HepG2 (cell line): Measurements from ENCODE around the gene CDKN1A. TPM values are rescaled to one million over a fixed set of nuclear protein-coding genes. Genes with fewer than 3 reads are reported as not detected.
A peak's percentile ranks its signal among the peaks of the same experiment; 100 is the strongest.

Source experiments
- ARNT2 ChIP-seq: sonication (generic); formaldehyde crosslinking; IDR thresholded peaks from 2 replicates; pipeline ENCODE4 v1.8.0; 2022; ENCODE audit warnings: mild to moderate bottlenecking, low read depth, missing genetic modification reagents, moderate library complexity
- DR1 ChIP-seq: sonication (generic); formaldehyde crosslinking; IDR thresholded peaks from 2 replicates; pipeline ENCODE4 v1.8.0; 2021; ENCODE audit warnings: mild to moderate bottlenecking, missing genetic modification reagents, inconsistent platforms
- SOX13 ChIP-seq, 3 experiments: fragments of 450-650 bp in 1 of 3; sonication (generic) in 1 of 3; formaldehyde crosslinking in 1 of 3; IDR thresholded peaks in 2 of 3; conservative IDR thresholded peaks in 1 of 3; 2 replicates each; pipeline versions ENCODE4 v1.5.0 to v1.6.1; 2016 to 2020; ENCODE audit warnings: antibody characterized with exemption in 1 of 3, mild to moderate bottlenecking in 1 of 3, missing compliant biosample characterization in 1 of 3, missing genetic modification reagents in 1 of 3, moderate library complexity in 1 of 3
- SP4 ChIP-seq: sonication (generic); formaldehyde crosslinking; IDR thresholded peaks from 2 replicates; pipeline ENCODE4 v1.8.1; 2023; ENCODE audit warnings: mild to moderate bottlenecking, missing genetic modification reagents
- SSRP1 ChIP-seq: IDR thresholded peaks from 2 replicates; pipeline ENCODE4 v1.6.1; 2016; ENCODE audit warnings: control low read depth
- TOE1 ChIP-seq: sonication (generic); formaldehyde crosslinking; IDR thresholded peaks from 2 replicates; pipeline ENCODE4 v1.4.0; 2020; ENCODE audit warnings: mild to moderate bottlenecking, missing genetic modification reagents
- ZMYM3 ChIP-seq: sonication (generic); formaldehyde crosslinking; IDR thresholded peaks from 2 replicates; pipeline ENCODE4 v1.5.1; 2020; ENCODE audit warnings: mild to moderate bottlenecking, missing genetic modification reagents
- ZNF354B ChIP-seq: sonication (generic); formaldehyde crosslinking; IDR thresholded peaks from 2 replicates; pipeline ENCODE4 v1.8.0; 2022; ENCODE audit warnings: mild to moderate bottlenecking, missing genetic modification reagents
- ZNF672 ChIP-seq: sonication (generic); formaldehyde crosslinking; IDR thresholded peaks from 2 replicates; pipeline ENCODE4 v1.8.1; 2022; ENCODE audit warnings: missing genetic modification reagents
- ZNF777 ChIP-seq: sonication (generic); formaldehyde crosslinking; IDR thresholded peaks from 2 replicates; pipeline ENCODE4 v1.4.0; 2020; ENCODE audit warnings: missing genetic modification reagents
- ZNF891 ChIP-seq: sonication (generic); formaldehyde crosslinking; IDR thresholded peaks from 2 replicates; pipeline ENCODE4 v1.5.0; 2020; ENCODE audit warnings: mild to moderate bottlenecking, missing genetic modification reagents
- polyA plus RNA-seq, 8 experiments: library from polyadenylated mRNA; depleted of rRNA in 3 of 8; stranded (reverse) in 7 of 8; unstranded in 1 of 8; fragments of >200 nt; fragmentation: Illumina TruSeq in 4 of 8; extraction: Trizol in 4 of 8; gene quantifications; 2 replicates each; pipeline versions ENCODE4 v1.2.1 to v1.2.3, GENCODE V29; 2011 to 2016; ENCODE audit warnings: low read depth in 4 of 8, missing spikeins in 1 of 8, mixed read lengths in 1 of 8; ENCODE audit not compliant: insufficient read depth in 1 of 8
- total RNA-seq, 5 experiments: library from RNA; depleted of rRNA; stranded (reverse); fragments of >200 nt; fragmentation: Illumina TruSeq; extraction: Trizol; gene quantifications; 2 replicates each; pipeline ENCODE4 v1.2.3, GENCODE V29; 2016; ENCODE audit warnings: low read depth in 1 of 5
- TF ChIP-seq, protein P1 (sequence below): sonication (generic); formaldehyde crosslinking; IDR thresholded peaks from 2 replicates; pipeline ENCODE4 v1.4.0; 2020; ENCODE audit warnings: missing genetic modification reagents
- TF ChIP-seq, protein P2 (sequence below): sonication (generic); formaldehyde crosslinking; IDR thresholded peaks from 2 replicates; pipeline ENCODE4 v1.4.0; 2020; ENCODE audit warnings: missing genetic modification reagents
- TF ChIP-seq, protein P3 (sequence below): sonication (generic); formaldehyde crosslinking; conservative IDR thresholded peaks from 2 replicates; pipeline ENCODE4 v1.8.1; 2023; ENCODE audit warnings: missing genetic modification reagents
- TF ChIP-seq, protein P4 (sequence below): sonication (generic); formaldehyde crosslinking; IDR thresholded peaks from 2 replicates; pipeline ENCODE4 v1.8.0; 2022; ENCODE audit warnings: mild to moderate bottlenecking, missing genetic modification reagents, moderate library complexity
- TF ChIP-seq, protein P5 (sequence below): sonication (generic); formaldehyde crosslinking; IDR thresholded peaks from 2 replicates; pipeline ENCODE4 v1.4.0; 2020; ENCODE audit warnings: missing genetic modification reagents
- TF ChIP-seq, protein P6 (sequence below), 2 experiments: IDR thresholded peaks; 2 replicates each; pipeline ENCODE4 v1.6.1; 2011 to 2012; ENCODE audit warnings: low read length in 2 of 2, borderline replicate concordance in 1 of 2, low read depth in 1 of 2, mild to moderate bottlenecking in 1 of 2, moderate library complexity in 1 of 2

CDKN1A gene
- total and polyA plus RNA-seq, 2 of the 13 experiments (the other 11 are each of a cell fraction or from before 2014, with no cell fraction given): 60.7 to 92.1 TPM

DNA sequence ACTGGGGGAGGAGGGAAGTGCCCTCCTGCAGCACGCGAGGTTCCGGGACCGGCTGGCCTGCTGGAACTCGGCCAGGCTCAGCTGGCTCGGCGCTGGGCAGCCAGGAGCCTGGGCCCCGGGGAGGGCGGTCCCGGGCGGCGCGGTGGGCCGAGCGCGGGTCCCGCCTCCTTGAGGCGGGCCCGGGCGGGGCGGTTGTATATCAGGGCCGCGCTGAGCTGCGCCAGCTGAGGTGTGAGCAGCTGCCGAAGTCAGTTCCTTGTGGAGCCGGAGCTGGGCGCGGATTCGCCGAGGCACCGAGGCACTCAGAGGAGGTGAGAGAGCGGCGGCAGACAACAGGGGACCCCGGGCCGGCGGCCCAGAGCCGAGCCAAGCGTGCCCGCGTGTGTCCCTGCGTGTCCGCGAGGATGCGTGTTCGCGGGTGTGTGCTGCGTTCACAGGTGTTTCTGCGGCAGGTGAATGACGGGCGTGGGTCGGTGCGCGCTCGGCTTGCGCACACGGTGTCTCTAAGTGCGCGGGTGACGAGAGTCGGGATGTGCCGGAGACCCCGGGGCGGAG is at the start of gene CDKN1A (continued):
- TF ChIP-seq, protein P1, sequence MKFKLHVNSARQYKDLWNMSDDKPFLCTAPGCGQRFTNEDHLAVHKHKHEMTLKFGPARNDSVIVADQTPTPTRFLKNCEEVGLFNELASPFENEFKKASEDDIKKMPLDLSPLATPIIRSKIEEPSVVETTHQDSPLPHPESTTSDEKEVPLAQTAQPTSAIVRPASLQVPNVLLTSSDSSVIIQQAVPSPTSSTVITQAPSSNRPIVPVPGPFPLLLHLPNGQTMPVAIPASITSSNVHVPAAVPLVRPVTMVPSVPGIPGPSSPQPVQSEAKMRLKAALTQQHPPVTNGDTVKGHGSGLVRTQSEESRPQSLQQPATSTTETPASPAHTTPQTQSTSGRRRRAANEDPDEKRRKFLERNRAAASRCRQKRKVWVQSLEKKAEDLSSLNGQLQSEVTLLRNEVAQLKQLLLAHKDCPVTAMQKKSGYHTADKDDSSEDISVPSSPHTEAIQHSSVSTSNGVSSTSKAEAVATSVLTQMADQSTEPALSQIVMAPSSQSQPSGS (CRISPR knock-in tag): peak; percentile 75
- TF ChIP-seq TOE1 (CRISPR knock-in tag) (peak; percentile 25; the same call in 1 of the 2 replicates), ZNF354B (0 out of 2 replicates have a peak, but pooled peaks have one; percentile 70), ZNF777 (CRISPR knock-in tag) (peak; percentile 63; the same call in 1 of the 2 replicates), ZNF672 (peak; percentile 97), SP4 (peak; percentile 82), ZNF891 (CRISPR knock-in tag) (peak; percentile 90), DR1 (CRISPR knock-in tag) (peak; percentile 99), ARNT2 (CRISPR knock-in tag) (peak; percentile 96), ZMYM3 (CRISPR knock-in tag) (0 out of 2 replicates have a peak, but pooled peaks have one; percentile 5), SSRP1 (CRISPR knock-in tag) (no peak; the same call in 1 of the 2 replicates), SOX13 (IDR thresholded peaks at IDR 0.05) (peak; percentile 16; the same call in 1 of the 2 replicates), SOX13 (CRISPR knock-in tag; conservative IDR thresholded peaks at IDR 0.05 in 1 of 2, IDR thresholded peaks at IDR 0.05 in 1 of 2) (peak in 1 of 2 experiments; percentile 61; a peak in 1 of 4 replicates)
- TF ChIP-seq, protein P2, sequence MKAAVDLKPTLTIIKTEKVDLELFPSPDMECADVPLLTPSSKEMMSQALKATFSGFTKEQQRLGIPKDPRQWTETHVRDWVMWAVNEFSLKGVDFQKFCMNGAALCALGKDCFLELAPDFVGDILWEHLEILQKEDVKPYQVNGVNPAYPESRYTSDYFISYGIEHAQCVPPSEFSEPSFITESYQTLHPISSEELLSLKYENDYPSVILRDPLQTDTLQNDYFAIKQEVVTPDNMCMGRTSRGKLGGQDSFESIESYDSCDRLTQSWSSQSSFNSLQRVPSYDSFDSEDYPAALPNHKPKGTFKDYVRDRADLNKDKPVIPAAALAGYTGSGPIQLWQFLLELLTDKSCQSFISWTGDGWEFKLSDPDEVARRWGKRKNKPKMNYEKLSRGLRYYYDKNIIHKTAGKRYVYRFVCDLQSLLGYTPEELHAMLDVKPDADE (CRISPR knock-in tag): peak; percentile 83
- TF ChIP-seq, protein P3, sequence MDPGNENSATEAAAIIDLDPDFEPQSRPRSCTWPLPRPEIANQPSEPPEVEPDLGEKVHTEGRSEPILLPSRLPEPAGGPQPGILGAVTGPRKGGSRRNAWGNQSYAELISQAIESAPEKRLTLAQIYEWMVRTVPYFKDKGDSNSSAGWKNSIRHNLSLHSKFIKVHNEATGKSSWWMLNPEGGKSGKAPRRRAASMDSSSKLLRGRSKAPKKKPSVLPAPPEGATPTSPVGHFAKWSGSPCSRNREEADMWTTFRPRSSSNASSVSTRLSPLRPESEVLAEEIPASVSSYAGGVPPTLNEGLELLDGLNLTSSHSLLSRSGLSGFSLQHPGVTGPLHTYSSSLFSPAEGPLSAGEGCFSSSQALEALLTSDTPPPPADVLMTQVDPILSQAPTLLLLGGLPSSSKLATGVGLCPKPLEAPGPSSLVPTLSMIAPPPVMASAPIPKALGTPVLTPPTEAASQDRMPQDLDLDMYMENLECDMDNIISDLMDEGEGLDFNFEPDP: 0 out of 2 replicates have a peak, but pooled peaks have one; percentile 87
- TF ChIP-seq, protein P4, sequence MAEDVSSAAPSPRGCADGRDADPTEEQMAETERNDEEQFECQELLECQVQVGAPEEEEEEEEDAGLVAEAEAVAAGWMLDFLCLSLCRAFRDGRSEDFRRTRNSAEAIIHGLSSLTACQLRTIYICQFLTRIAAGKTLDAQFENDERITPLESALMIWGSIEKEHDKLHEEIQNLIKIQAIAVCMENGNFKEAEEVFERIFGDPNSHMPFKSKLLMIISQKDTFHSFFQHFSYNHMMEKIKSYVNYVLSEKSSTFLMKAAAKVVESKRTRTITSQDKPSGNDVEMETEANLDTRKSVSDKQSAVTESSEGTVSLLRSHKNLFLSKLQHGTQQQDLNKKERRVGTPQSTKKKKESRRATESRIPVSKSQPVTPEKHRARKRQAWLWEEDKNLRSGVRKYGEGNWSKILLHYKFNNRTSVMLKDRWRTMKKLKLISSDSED (CRISPR knock-in tag): 0 out of 2 replicates have a peak, but pooled peaks have one; percentile 37
- TF ChIP-seq, protein P5, sequence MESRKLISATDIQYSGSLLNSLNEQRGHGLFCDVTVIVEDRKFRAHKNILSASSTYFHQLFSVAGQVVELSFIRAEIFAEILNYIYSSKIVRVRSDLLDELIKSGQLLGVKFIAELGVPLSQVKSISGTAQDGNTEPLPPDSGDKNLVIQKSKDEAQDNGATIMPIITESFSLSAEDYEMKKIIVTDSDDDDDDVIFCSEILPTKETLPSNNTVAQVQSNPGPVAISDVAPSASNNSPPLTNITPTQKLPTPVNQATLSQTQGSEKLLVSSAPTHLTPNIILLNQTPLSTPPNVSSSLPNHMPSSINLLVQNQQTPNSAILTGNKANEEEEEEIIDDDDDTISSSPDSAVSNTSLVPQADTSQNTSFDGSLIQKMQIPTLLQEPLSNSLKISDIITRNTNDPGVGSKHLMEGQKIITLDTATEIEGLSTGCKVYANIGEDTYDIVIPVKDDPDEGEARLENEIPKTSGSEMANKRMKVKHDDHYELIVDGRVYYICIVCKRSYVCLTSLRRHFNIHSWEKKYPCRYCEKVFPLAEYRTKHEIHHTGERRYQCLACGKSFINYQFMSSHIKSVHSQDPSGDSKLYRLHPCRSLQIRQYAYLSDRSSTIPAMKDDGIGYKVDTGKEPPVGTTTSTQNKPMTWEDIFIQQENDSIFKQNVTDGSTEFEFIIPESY (CRISPR knock-in tag): no peak
- TF ChIP-seq, protein P6, sequence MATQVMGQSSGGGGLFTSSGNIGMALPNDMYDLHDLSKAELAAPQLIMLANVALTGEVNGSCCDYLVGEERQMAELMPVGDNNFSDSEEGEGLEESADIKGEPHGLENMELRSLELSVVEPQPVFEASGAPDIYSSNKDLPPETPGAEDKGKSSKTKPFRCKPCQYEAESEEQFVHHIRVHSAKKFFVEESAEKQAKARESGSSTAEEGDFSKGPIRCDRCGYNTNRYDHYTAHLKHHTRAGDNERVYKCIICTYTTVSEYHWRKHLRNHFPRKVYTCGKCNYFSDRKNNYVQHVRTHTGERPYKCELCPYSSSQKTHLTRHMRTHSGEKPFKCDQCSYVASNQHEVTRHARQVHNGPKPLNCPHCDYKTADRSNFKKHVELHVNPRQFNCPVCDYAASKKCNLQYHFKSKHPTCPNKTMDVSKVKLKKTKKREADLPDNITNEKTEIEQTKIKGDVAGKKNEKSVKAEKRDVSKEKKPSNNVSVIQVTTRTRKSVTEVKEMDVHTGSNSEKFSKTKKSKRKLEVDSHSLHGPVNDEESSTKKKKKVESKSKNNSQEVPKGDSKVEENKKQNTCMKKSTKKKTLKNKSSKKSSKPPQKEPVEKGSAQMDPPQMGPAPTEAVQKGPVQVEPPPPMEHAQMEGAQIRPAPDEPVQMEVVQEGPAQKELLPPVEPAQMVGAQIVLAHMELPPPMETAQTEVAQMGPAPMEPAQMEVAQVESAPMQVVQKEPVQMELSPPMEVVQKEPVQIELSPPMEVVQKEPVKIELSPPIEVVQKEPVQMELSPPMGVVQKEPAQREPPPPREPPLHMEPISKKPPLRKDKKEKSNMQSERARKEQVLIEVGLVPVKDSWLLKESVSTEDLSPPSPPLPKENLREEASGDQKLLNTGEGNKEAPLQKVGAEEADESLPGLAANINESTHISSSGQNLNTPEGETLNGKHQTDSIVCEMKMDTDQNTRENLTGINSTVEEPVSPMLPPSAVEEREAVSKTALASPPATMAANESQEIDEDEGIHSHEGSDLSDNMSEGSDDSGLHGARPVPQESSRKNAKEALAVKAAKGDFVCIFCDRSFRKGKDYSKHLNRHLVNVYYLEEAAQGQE (IDR thresholded peaks at IDR 0.05; ENCODE audit: borderline replicate concordance in 1 of 2, low read depth in 1 of 2, low read length in 2 of 2): peak in 1 of 2 experiments; percentile 69; a peak in 1 of 4 replicates
